ENCODE results near the gene DDX49.

DNA sequence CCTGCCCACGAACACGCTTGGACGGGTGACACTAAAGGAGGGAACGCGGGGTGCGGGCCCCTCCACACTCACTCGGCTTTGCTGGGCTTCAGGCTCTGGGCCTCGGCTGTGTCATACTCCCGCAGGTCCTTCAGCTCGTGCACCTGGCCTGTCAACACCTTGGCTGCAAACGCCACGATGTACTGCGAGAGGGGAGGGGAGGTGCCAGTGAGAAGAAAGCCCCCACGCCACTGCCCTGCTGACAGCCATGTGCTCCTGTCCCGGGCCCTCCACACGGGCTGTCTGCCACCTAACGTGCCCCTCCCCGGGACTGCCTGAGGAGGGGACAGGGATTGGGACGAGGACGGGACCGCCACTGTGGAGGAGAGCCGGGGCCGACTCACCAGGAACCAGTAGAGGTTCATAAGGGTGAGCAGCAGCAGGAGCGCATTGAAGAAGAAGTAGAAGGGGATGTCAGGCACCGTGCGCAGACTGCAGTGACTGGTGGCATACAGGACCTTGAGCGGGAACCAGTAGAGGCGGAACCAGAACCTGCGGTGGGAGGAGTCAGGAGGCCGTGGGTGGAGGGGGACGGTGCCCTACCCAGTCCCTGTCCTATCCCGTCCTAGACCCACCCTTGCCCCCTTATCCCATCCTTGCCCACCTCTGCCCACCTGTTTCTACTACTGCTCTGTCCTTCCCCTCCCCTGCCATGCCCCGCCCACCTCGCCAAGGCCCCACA lies 40.5 kb upstream of the DDX49 start:
- no peak for TF ChIP-seq POLR2A (IDR thresholded peaks at IDR 0.05)
- TF ChIP-seq, protein P1, sequence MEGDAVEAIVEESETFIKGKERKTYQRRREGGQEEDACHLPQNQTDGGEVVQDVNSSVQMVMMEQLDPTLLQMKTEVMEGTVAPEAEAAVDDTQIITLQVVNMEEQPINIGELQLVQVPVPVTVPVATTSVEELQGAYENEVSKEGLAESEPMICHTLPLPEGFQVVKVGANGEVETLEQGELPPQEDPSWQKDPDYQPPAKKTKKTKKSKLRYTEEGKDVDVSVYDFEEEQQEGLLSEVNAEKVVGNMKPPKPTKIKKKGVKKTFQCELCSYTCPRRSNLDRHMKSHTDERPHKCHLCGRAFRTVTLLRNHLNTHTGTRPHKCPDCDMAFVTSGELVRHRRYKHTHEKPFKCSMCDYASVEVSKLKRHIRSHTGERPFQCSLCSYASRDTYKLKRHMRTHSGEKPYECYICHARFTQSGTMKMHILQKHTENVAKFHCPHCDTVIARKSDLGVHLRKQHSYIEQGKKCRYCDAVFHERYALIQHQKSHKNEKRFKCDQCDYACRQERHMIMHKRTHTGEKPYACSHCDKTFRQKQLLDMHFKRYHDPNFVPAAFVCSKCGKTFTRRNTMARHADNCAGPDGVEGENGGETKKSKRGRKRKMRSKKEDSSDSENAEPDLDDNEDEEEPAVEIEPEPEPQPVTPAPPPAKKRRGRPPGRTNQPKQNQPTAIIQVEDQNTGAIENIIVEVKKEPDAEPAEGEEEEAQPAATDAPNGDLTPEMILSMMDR (IDR thresholded peaks at IDR 0.05) = no peak
